NCI-H1694 treated with DMSO at 0.1 percent for 48 hours (cell line): Measurements from ENCODE around the gene BPIFB6.

Experiments used
- DNase-seq: peaks from one replicate; lab custom pipeline; 2025; lab: John Stamatoyannopoulos, UW

Gene BPIFB6

GRCh38 chr20:33063271-33063670 is 31.8 kb downstream of the BPIFB6 start:
- no peak for DNase-seq

GRCh38 chr20:33064572-33065287 is 33.3 kb downstream of the BPIFB6 start:
- no peak for DNase-seq

GRCh38 chr20:33065785-33066184 is 34.3 kb downstream of the BPIFB6 start:
- no peak for DNase-seq

- no peak for DNase-seq
Observed at GRCh38 chr20:33067806-33068205, 36.4 kb downstream of the BPIFB6 start.

GRCh38 chr20:33068251-33068939 is 36.9 kb downstream of the BPIFB6 start:
- no peak for DNase-seq

- DNase-seq, result no peak
Observed at GRCh38 chr20:33069673-33070072, 38.2 kb downstream of the BPIFB6 start.

- no peak for DNase-seq
Observed at GRCh38 chr20:33070111-33071053, 38.9 kb downstream of the BPIFB6 start.

GRCh38 chr20:33071198-33071597 is 39.8 kb downstream of the BPIFB6 start:
- no peak for DNase-seq

GRCh38 chr20:33072362-33072761 is 40.9 kb downstream of the BPIFB6 start:
- DNase-seq, result no peak

- DNase-seq, result no peak
Observed at GRCh38 chr20:33072813-33073212, 41.4 kb downstream of the BPIFB6 start.

GRCh38 chr20:33074675-33075074 is 43.2 kb downstream of the BPIFB6 start:
- DNase-seq, result no peak

- DNase-seq, result no peak
Observed at GRCh38 chr20:33075281-33075680, 43.8 kb downstream of the BPIFB6 start.

- no peak for DNase-seq
Observed at GRCh38 chr20:33076662-33077372, 45.4 kb downstream of the BPIFB6 start.

- DNase-seq, result no peak
Observed at GRCh38 chr20:33079259-33079658, 47.8 kb downstream of the BPIFB6 start, which contains the start of gene BPIFB4. Gene BPIFB4 (plus strand): TSS chr20:33079643. CDS start chr20:33081527, 1,884 bp downstream.

GRCh38 chr20:33081411-33082154 is 50.1 kb downstream of the BPIFB6 start:
- no peak for DNase-seq

- no peak for DNase-seq
Observed at GRCh38 chr20:33082546-33082945, 51.1 kb downstream of the BPIFB6 start.

- no peak for DNase-seq
Observed at GRCh38 chr20:33083544-33084340, 52.3 kb downstream of the BPIFB6 start.

GRCh38 chr20:33084722-33085121 is 53.3 kb downstream of the BPIFB6 start:
- no peak for DNase-seq

- DNase-seq, result no peak
Observed at GRCh38 chr20:33086052-33086722, 54.7 kb downstream of the BPIFB6 start.

GRCh38 chr20:33091147-33091546 is 59.7 kb downstream of the BPIFB6 start:
- no peak for DNase-seq
